Body of pancreas (tissue), 4 donors: ENCODE measurements around the gene OR7A17. TPM values are rescaled to one million over a fixed set of nuclear protein-coding genes. Genes with fewer than 3 reads are reported as not detected.
A peak's percentile ranks its signal among the peaks of the same experiment; 100 is the strongest.

Source experiments
- ATAC-seq: fragments of 150-250 bp; one replicate; pipeline ENCODE4 v1.9.1; 2016
- DNase-seq, 4 donors: peaks; one replicate each; pipeline ENCODE4 v3.0.0-alpha.2; 2019
- H3K27ac ChIP-seq, 4 donors: fragments of 200-600 bp; sonication (generic); 1 replicate in 3 of 4; 2 replicates in 1 of 4; pipeline versions ENCODE4 v1.5.1 to v1.6.1; 2016 to 2019; ENCODE audit warnings: mild to moderate bottlenecking in 1 of 4, mixed read lengths in 1 of 4, moderate library complexity in 1 of 4
- H3K27me3 ChIP-seq, 2 donors: fragments of 200-600 bp; sonication (generic); one replicate each; pipeline ENCODE4 v1.6.0; 2016; ENCODE audit warnings: mild to moderate bottlenecking in 1 of 2
- H3K36me3 ChIP-seq, 2 donors: fragments of 200-600 bp; sonication (generic); replicated peaks in 1 of 2; 2 replicates each; pipeline ENCODE4 v1.5.1; 2016; ENCODE audit warnings: low read depth in 2 of 2; ENCODE audit not compliant: insufficient read depth in 1 of 2
- H3K4me1 ChIP-seq: fragments of 200-600 bp; sonication (generic); one replicate; pipeline ENCODE4 v1.6.0; 2016
- H3K4me3 ChIP-seq, 2 donors: fragments of 200-600 bp; sonication (generic); 1 replicate in 1 of 2; 2 replicates in 1 of 2; pipeline ENCODE4 v1.5.1; 2016 to 2019
- H3K9me3 ChIP-seq, 3 donors: fragments of 200-600 bp; sonication (generic); 1 replicate in 2 of 3; 2 replicates in 1 of 3; pipeline ENCODE4 v1.5.1; 2016
- CTCF ChIP-seq, 7 experiments: fragments of 450-650 bp in 4 of 7; fragments of 200-600 bp in 3 of 7; sonication (generic) in 3 of 7; IDR thresholded peaks; one replicate each; pipeline ENCODE4 v1.5.1; 2016 to 2019; ENCODE audit warnings: antibody characterized with exemption in 7 of 7
- POLR2A ChIP-seq, 3 donors: fragments of 450-650 bp; IDR thresholded peaks; one replicate each; pipeline ENCODE4 v1.6.1; 2016; ENCODE audit warnings: antibody characterized with exemption in 3 of 3, mild to moderate bottlenecking in 2 of 3
- WGBS, 2 donors: methylation state at CpG; one replicate each; pipeline ENCODE4 v1.1.5; 2017; 5-methylcytosine and 5-hydroxymethylcytosine counted together
- intact Hi-C: fragments of 100-400 bp; cut with DNase I; formaldehyde crosslinking; loops from one replicate; pipeline ENCODE4 v1.15.1; 2023
- total RNA-seq, 2 donors: library from RNA; depleted of rRNA; stranded (reverse); fragments of >200 nt; gene quantifications; one replicate each; pipeline ENCODE4 v1.1.0, GENCODE V29; 2016

The OR7A17 gene
- total RNA-seq, 2 donors from 2014 or later, result not detected

- no peak overlapping the region for H3K27ac ChIP-seq
- H3K27me3 ChIP-seq, result no peaks in the 10 kb centered on the region
- H3K4me3 ChIP-seq, result no peak overlapping the region
- ATAC-seq, result no peak
- no peak for TF ChIP-seq CTCF (IDR thresholded peaks at IDR 0.05)
- 21 to 27% methylated on average over 2 of the region's 2 CpGs for WGBS, 2 donors
- no peak for DNase-seq
- no peaks in the 10 kb centered on the region for H3K36me3 ChIP-seq
- no peaks in the 10 kb centered on the region for H3K4me1 ChIP-seq
- no peaks in the 10 kb centered on the region for H3K9me3 ChIP-seq
- intact Hi-C loops, result no loop called here
These were observed 15.8 kb upstream of the OR7A17 start for GRCh38 chr19:14901675-14902260.

- 32 to 42% methylated on average over 10 of the region's 10 CpGs for WGBS, 2 donors
These were observed 4.9 kb upstream of the OR7A17 start for GRCh38 chr19:14890643-14891379.

GRCh38 chr19:14889994-14890642 lies 4.2 kb upstream of the OR7A17 start:
- ATAC-seq, result no peak
- H3K9me3 ChIP-seq, result no peaks in the 10 kb centered on the region
- TF ChIP-seq CTCF (IDR thresholded peaks at IDR 0.05), result no peak
- TF ChIP-seq POLR2A (IDR thresholded peaks at IDR 0.05), result no peak
- intact Hi-C loops, result no loop called here
- H3K4me1 ChIP-seq, result peaks cover 6% of the 10 kb centered on the region
- WGBS, 2 donors, result 49 to 50% methylated on average over 3 of the region's 3 CpGs
- no peaks in the 10 kb centered on the region for H3K27me3 ChIP-seq
- DNase-seq, result no peak
- H3K36me3 ChIP-seq, result no peaks in the 10 kb centered on the region
- H3K4me3 ChIP-seq, result no peak overlapping the region
- no peak overlapping the region for H3K27ac ChIP-seq

More at GRCh38 chr19:14890643-14891379, 4.9 kb upstream of the OR7A17 start:
- Histone ChIP-seq H3K27ac (no peak overlapping the region), H3K27me3 (no peaks in the 10 kb centered on the region), H3K4me1 (peaks cover 6% of the 10 kb centered on the region), H3K9me3 (no peaks in the 10 kb centered on the region), H3K36me3 (no peaks in the 10 kb centered on the region), H3K4me3 (no peak overlapping the region)
- TF ChIP-seq CTCF (IDR thresholded peaks at IDR 0.05), result no peak
- no peak for TF ChIP-seq POLR2A (IDR thresholded peaks at IDR 0.05)
- ATAC-seq, result no peak
- intact Hi-C loops, result no loop called here
- DNase-seq, result peak in 1 of 4 donors; percentile 9

- 41 to 49% methylated on average over 4 of the region's 4 CpGs for WGBS, 2 donors
- no peak overlapping the region for H3K4me3 ChIP-seq
- no peaks in the 10 kb centered on the region for H3K4me1 ChIP-seq
- TF ChIP-seq POLR2A (IDR thresholded peaks at IDR 0.05) (no peak), CTCF (IDR thresholded peaks at IDR 0.05) (peak in 6 of 7 experiments; percentile 16 to 58 (median 40))
- H3K36me3 ChIP-seq, result no peaks in the 10 kb centered on the region
- intact Hi-C loops, result no loop called here
- no peak for DNase-seq
- no peak for ATAC-seq
- no peaks in the 10 kb centered on the region for H3K27me3 ChIP-seq
- H3K9me3 ChIP-seq, result no peaks in the 10 kb centered on the region
- H3K27ac ChIP-seq, result no peak overlapping the region
These were observed 14.2 kb downstream of the OR7A17 start for GRCh38 chr19:14871619-14872230.
